ENCODE measurements around the gene NBAS.

DNA sequence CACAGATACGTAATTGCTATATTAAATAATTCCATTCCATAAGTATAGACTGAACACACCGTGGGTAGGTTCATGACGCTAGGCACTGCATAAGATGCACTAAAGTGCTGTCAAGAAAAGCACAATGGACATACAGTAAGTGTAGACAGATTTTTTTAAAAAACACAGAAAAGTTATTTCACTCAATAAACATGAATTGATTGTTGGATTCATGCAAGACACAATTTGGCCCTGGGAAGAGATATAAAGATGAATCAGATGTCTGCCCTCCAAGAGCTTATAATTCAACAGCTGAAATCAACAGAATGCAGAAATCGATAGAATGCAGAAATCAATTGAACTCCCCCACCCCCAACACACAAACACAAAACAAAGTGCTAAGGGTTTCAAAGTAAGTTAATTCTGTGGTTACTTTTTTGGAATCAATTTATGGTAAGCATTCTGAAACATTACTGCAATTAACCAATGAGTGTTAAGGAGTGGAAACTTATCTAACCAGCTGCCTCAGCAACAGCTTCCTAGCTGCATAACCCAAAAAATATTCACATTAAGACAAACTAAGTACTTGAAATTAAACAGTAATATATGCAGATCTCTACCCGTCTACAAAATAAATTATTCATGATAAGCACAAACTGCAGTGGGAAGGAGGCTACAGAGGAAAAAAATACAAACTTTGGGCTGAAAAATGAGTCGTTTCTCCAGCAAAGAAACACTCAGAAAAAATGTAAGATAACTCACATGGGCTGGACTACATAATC is 1.6 kb downstream of the NBAS start:
- TF ChIP-seq EZH2 (IDR thresholded peaks at IDR 0.05) (no peak), FOXP2 (optimal IDR thresholded peaks at IDR 0.05; ENCODE audit: control extremely low read depth, extremely low read length, insufficient read depth) (no peak), POLR2AphosphoS5 (IDR thresholded peaks at IDR 0.05; ENCODE audit: borderline replicate concordance, low read depth, low read length) (no peak)

Measured in SK-N-MC (cell line).